ENCODE results near the gene NID1.

- TF ChIP-seq, protein P1, sequence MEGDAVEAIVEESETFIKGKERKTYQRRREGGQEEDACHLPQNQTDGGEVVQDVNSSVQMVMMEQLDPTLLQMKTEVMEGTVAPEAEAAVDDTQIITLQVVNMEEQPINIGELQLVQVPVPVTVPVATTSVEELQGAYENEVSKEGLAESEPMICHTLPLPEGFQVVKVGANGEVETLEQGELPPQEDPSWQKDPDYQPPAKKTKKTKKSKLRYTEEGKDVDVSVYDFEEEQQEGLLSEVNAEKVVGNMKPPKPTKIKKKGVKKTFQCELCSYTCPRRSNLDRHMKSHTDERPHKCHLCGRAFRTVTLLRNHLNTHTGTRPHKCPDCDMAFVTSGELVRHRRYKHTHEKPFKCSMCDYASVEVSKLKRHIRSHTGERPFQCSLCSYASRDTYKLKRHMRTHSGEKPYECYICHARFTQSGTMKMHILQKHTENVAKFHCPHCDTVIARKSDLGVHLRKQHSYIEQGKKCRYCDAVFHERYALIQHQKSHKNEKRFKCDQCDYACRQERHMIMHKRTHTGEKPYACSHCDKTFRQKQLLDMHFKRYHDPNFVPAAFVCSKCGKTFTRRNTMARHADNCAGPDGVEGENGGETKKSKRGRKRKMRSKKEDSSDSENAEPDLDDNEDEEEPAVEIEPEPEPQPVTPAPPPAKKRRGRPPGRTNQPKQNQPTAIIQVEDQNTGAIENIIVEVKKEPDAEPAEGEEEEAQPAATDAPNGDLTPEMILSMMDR (IDR thresholded peaks at IDR 0.05; ENCODE audit: insufficient read depth, low read length) = no peak
- TF ChIP-seq GABPA (IDR thresholded peaks at IDR 0.05; ENCODE audit: low read depth) (no peak), REST (IDR thresholded peaks at IDR 0.05; ENCODE audit: insufficient replicate concordance, low read depth) (no peak)
Measured at GRCh38 chr1:235989105-235989504, 75.8 kb downstream of the NID1 start.

All from HL-60 (cell line).